NCI-H1436 (cell line): Measurements from ENCODE around the gene MPHOSPH6.
"Not testable (repeated sequence)": the region's sequence is repeated elsewhere in the genome, so short reads cannot be mapped to it uniquely, and the experiment has no call there.

Experiments
- DNase-seq: peaks from one replicate; lab custom pipeline; 2025; lab: John Stamatoyannopoulos, UW

Gene MPHOSPH6

GRCh38 chr16:82169861-82170845 is at the start of gene MPHOSPH6:
MPHOSPH6 (minus strand) TSS chr16:82170224; CDS start chr16:82170175, 49 bp downstream.
- peak; percentile 91 for DNase-seq

GRCh38 chr16:82219298-82219697 is 49.3 kb upstream of the MPHOSPH6 start:
- DNase-seq, result no peak

- DNase-seq, result not testable (repeated sequence)
These were observed 39.3 kb upstream of the MPHOSPH6 start for GRCh38 chr16:82209314-82209713.

GRCh38 chr16:82203198-82203597 is 33.2 kb upstream of the MPHOSPH6 start:
- no peak for DNase-seq

- DNase-seq, result no peak
These were observed 31.9 kb upstream of the MPHOSPH6 start for GRCh38 chr16:82201926-82202325.

GRCh38 chr16:82201351-82201750 is 31.3 kb upstream of the MPHOSPH6 start:
- DNase-seq, result no peak

- no peak for DNase-seq
These were observed 29.2 kb upstream of the MPHOSPH6 start for GRCh38 chr16:82199209-82199608.

- no peak for DNase-seq
These were observed 27.7 kb upstream of the MPHOSPH6 start for GRCh38 chr16:82197540-82198240.

GRCh38 chr16:82195917-82196494 is 26.0 kb upstream of the MPHOSPH6 start:
- DNase-seq, result no peak

GRCh38 chr16:82194086-82194485 is 24.1 kb upstream of the MPHOSPH6 start:
- no peak for DNase-seq

GRCh38 chr16:82192665-82193064 is 22.6 kb upstream of the MPHOSPH6 start:
- DNase-seq, result no peak

- DNase-seq, result no peak
These were observed 20.4 kb upstream of the MPHOSPH6 start for GRCh38 chr16:82190386-82190785.

- DNase-seq, result no peak
These were observed 17.8 kb upstream of the MPHOSPH6 start for GRCh38 chr16:82187829-82188228.

GRCh38 chr16:82185012-82185411 is 15.0 kb upstream of the MPHOSPH6 start:
- DNase-seq, result peak; percentile 65

- DNase-seq, result no peak
These were observed 14.2 kb upstream of the MPHOSPH6 start for GRCh38 chr16:82184213-82184612.

- no peak for DNase-seq
These were observed 13.0 kb upstream of the MPHOSPH6 start for GRCh38 chr16:82183004-82183397.

GRCh38 chr16:82182266-82183003 is 12.4 kb upstream of the MPHOSPH6 start:
- no peak for DNase-seq

- DNase-seq, result peak; percentile 84
These were observed 11.6 kb upstream of the MPHOSPH6 start for GRCh38 chr16:82181461-82182185.

- no peak for DNase-seq
These were observed 8.3 kb upstream of the MPHOSPH6 start for GRCh38 chr16:82178352-82178751.

GRCh38 chr16:82177555-82177954 is 7.5 kb upstream of the MPHOSPH6 start:
- DNase-seq, result no peak

- DNase-seq, result no peak
These were observed 6.2 kb upstream of the MPHOSPH6 start for GRCh38 chr16:82176204-82176603.
